Activated CD4-positive, alpha-beta T cell treated with anti-CD3 and anti-CD28 coated beads, Interleukin-2, amount 50 U/mL, for 24 hours (primary cell): ENCODE results near the gene HOXD8.

Experiments
- DNase-seq, 2 donors: peaks; one replicate each; pipeline ENCODE4 v3.0.0-alpha.2; 2020; ENCODE audit warnings: low read depth in 1 of 2, low spot score in 1 of 2

Gene HOXD8

GRCh38 chr2:176128172-176128981 is 1.1 kb upstream of the HOXD8 start:
- DNase-seq = no peak

DNA sequence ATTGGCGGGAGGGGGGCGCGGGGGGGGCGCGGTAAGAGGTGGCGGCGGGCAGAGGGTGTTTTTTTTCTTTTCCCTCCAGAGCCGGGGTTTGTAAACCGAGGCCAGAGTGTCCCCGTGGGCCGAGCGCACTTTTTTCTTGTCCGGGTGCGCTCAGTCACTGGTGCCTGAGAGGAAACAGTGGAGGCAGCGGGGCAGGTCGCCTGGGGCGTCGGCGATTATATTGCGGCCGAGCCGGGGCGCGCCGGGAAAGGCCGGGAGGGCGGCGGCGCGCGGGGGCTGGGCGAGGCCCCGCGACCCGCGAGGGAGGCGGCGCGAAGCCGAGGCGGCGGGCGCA is 275 bp downstream of the HOXD8 start:
- no peak for DNase-seq

GRCh38 chr2:176130147-176130956 is 847 bp downstream of the HOXD8 start:
- no peak for DNase-seq

DNA sequence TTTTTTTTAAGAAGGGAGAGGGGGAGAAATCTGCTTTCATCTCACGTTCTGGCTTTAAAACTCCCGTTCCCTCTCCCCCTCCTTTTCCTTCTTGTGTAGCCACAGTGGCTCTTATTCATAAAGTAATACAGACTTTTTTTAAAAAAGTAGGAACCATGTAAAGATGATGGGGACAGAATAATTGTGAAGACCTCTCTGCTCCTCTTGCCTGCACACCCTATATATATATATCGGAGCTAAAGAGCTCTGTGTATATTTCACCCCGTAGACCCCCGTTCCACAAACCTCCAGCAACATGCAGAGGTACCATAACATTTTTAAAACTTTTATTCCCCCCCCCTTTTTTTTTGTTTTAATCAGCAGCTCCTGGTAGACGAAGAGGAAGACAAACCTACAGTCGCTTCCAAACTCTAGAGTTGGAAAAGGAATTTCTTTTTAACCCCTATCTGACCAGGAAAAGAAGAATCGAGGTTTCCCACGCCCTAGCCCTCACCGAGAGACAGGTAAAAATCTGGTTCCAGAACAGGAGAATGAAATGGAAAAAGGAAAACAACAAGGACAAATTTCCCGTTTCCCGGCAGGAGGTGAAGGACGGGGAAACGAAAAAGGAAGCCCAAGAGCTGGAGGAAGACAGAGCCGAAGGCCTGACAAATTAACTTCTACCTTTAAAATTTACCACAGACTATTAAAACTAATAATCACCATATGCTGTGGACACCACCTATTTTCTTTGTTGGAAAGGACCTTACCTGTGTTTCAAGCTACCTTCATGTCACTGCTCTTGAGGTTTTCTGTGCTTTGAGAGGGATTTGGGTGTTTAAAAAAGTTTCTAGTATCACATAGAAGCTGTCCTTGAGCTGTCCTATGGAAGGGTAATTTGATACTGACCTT is 1.7 kb downstream of the HOXD8 start:
- no peak for DNase-seq

GRCh38 chr2:176131848-176132158 is 2.3 kb downstream of the HOXD8 start:
- no peak for DNase-seq

DNA sequence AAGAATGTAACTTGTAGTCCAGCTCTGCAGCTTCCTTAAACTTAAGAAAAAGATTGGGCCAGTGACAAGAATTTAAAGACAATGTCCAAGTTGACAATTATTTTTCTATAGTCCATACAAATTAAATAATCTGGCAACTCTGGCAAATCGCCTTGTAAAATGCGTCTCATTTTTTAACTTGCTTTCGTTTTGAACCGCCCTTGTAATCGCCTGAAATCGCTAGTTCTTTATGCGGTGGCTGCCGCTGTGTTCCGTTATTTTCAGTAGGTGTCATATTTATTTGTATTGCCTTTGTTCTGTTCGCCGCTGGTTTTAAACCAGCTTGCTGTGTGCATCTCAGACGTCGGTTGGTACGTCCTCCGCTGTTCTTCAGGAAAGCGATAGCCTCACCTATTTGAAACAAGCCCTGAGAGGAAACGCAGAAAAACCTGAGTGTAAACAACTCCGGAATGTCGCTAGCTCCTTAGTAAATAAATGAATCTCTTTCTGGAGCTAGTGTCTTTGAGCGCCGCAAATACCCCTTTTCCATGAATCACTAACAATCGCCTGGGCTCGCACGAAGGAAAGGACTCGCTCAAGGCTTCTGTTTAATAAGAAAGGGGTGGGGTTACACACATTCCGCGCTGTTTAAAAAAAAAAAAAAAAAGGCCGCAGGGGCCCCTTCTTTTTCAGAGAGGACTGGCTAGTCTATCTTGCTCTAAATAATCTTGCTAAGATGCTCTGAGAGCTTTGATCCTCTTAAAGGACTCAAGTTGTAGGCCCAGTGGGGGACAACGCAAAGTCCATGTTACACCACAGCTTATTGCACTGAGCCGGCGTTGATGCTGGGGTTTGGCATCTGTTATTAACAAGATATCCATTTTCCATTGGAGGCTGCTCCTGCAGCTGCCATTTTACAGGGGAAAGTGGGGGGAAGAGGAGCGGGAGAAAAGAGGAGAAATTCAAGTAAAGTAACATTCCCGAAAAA is 3.0 kb downstream of the HOXD8 start:
- no peak for DNase-seq

DNA sequence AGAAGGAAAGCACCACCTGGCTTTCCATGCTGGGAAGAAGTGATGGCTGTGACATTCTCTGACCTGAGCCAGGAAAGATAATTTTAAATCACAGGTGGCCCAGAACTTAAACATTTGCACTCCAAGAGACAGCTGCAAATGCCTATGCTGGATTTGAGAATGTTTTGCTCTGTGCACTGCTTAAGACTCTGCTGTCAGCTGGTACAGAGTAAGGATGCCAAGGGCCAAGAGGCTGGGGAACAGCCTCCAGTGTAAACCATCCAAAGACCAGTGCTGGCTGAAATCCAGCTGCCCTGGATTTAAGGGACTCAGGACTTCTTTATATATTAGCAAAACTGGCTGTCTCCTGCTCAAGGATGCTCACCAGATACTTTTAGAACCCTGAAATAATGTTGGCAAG is 3.9 kb downstream of the HOXD8 start:
- no peak for DNase-seq

DNA sequence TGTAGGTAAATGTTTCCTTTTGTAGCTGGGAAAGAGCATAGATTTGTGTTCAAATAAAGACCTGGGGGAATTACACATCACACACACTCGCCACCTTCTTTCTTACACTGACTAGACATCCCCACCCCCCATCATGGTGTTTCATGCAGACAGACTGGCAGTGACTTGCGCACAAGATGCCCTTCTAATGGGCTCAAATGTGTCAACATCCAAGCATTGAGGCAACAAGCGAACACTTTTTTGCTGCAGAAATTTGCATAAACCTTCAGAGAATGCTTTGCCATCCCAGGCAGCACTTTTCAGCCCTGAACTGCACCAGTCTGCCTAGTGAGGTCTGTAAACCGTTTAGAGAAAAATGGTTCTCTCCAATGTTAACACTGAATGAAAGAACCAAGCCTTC is 4.5 kb downstream of the HOXD8 start:
- DNase-seq = no peak

DNA sequence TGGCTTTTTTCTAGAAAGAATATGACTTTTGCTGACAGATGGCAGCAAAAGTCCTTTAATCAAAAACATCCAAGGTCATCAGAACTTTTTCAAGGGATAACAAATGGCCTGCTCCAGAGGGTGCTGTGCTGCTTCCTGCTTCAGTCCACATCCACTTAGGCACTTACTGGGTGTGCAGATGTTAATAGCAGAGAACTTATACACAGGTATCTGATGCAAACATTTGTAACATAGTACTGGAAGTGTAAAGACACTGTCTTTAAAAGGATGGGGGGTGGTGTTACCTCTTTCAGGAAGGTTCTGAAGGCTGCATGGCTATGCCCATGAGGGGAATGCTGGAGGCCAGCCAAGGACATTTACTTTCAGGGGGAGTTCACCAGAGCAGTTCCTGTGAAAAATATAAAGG is 5.5 kb downstream of the HOXD8 start:
- DNase-seq = no peak

- no peak for DNase-seq
These were observed 7.1 kb downstream of the HOXD8 start for GRCh38 chr2:176136374-176137251.

GRCh38 chr2:176137252-176137580 is 7.7 kb downstream of the HOXD8 start:
- DNase-seq = no peak

DNA sequence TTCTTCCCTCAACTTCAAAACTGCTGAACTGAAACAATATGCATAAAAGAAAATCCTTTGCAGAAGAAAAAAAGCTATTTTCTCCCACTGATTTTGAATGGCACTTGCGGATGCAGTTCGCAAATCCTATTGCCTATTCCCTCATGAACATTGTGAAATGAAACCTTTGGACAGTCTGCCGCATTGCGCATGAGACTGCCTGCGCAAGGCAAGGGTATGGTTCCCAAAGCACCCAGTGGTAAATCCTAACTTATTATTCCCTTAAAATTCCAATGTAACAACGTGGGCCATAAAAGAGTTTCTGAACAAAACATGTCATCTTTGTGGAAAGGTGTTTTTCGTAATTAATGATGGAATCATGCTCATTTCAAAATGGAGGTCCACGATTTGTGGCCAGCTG is 8.4 kb downstream of the HOXD8 start:
- DNase-seq = no peak

DNA sequence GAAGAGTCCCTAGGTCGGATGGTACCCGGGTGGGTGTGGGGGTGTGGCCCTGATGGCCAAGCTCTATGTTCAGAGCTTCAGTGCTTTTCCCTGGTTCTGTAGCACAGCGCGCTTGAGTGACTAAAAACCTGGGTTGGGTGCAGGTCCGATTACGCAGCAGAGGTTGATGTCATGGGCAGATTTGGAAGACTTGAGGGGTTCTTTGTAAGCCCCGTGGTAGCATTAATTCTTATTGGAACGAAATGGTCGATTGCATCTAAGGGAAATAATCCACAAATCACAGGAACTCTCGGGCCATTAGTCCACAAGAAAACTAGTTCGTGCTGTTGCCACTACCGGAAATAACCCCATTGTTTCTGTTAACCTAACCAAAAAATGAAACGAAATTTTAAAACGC is 9.0 kb downstream of the HOXD8 start:
- no peak for DNase-seq

GRCh38 chr2:176138923-176139660 is 9.6 kb downstream of the HOXD8 start:
- DNase-seq = no peak

DNA sequence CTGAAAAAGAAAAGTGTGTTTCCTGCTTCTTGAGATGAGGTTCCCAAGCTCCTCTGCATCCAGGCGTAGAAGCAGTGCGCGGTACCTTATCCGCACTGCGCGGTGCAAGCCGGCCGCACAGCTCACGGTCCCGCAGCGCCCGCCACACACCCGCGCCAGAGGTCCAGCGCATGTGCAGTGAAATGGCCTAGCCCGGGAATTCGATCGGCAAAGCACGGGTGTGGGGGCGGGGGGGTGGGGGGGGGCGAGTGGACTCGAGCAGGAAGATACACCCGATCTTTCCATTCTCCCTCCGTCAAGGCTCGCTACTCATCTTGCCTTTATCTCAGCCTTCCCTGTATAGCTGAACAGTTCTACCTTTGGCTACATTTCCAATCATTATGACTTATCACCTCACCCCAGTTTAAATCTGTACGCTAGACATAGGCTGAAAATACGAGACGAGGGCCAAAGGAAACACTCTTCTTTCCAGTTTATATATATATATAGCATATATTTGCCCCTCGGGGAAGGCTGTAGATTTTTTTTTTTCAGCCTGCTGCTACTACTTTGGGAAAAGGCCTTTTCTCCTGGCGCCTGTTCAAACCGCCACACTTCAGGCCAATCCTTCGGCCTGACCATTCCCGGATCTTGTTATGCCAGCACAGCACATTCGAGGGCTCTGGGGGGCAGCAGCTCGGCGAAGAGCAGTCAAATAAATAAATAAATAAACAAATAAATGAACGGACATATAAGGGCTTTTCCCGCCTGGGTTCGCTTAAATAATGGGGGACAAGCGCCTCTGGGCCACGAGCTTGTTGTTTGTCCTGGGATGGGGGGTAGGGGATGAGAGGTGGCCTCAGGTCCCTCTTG is 10.4 kb downstream of the HOXD8 start:
- DNase-seq = no peak

DNA sequence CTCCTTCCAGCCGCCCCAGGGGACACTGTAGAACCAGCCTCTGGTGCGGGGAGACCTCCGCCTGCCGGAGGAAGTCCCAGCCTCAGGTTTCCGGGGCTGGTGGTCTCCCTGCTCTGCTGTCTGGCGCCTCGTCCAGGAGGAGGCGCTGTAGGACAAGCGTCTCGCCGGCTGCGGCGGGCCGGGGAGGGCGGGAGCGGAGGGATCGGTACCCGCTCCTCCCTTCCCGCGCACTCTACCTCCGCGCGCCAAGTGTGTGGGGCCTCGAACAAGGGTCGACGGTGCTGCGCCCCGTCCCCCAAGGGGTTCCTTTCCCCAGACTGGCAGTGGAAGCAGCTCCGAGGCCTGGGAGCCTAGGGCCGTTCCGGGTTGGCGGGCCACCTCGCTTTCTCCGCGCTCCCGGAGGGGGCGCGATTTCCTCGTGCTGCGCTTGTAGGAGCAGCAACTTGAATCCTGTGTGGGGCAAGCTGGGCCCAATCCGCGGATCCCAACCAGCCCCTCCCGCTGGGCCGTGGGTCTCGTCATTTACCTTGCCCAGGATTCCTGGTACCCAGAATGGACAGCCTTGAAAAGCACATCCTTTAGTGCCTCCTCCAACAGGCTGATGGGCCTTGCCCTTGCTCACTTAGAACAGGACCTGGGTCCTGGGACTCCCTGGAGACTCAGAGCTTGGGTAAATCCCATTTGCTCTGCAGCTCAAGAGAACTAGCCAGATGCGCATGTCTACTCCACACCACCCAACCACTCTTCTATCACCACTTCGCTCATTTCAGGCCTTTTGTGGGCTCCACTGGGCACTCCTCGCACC is 11.2 kb downstream of the HOXD8 start:
- DNase-seq = peak in 1 of 2 donors; percentile 55

GRCh38 chr2:176142281-176142680 is 12.8 kb downstream of the HOXD8 start:
- no peak for DNase-seq
